ENCODE results near the gene KRTAP1-1.
"Not testable (repeated sequence)": the region's sequence is repeated elsewhere in the genome, so short reads cannot be mapped to it uniquely, and the experiment has no call there.

KRTAP1-1 gene

GRCh38 chr17:41012326-41013120, 28.7 kb downstream of the KRTAP1-1 start:
- no peak for DNase-seq (ENCODE audit: low read depth)

DNA sequence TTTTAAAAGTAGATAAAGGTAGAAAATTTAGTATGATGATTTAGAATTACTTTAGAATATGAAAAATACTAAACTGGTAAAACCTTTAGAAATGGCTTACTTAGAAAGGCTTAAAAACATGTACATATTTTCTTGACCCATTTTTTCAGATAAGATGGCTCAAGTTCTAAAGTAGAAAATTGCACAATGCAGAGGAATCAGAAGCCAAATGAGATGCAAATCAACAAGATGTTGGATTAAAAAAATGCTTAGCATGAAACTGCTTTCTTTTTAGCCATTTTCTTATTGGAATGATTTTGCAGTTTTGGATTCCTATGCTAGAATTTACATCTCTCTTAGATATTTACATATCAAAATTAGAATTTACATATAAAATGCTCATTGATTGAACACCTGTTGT, 30.8 kb downstream of the KRTAP1-1 start:
- no peak for DNase-seq (ENCODE audit: low read depth)

- no peak for DNase-seq (ENCODE audit: low read depth)
Observed at GRCh38 chr17:41009936-41010335, 31.3 kb downstream of the KRTAP1-1 start.

DNA sequence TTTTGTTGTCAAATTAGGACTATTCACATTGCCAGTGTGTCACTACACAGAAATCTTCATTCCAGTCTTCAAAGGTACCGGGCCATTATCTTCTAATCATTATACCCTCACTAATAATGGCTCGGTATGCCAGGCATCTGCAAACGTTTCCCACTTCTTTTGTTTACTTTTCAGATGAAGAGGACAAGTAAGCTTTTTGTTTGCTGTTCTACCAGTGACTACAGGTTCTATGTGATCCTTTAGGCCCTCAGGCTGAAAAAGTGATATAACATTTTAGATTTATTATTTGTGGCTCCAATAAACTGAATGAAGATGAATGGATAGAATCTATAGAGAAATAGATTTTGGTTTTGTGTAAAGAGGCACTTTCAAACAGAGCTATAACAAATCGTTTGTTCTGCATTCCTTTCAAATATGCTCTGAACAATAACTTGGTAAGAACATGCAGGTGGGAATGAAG, 31.9 kb downstream of the KRTAP1-1 start:
- DNase-seq (ENCODE audit: low read depth): no peak

DNA sequence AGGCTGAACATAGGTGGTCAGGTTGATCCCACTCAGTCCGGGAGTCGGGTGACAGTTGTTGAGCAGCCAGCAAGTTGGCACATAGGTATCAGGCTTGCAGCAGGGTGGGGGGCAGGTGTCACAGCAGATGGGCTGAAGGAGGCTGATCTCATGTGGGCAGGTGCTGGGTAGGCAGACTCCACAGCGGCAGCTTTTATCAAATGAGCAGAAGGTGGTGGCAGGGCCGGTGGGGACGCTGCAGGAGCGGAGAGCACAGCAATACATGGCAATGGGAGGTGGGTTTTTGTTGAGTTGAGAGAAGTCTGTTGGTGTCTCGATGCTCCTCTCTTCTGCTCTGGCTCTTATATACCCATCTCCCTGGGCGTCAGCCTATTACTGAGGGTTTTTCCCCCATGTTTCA, 32.4 kb downstream of the KRTAP1-1 start, which contains the start of gene KRTAP3-1:
Gene KRTAP3-1 (minus strand): TSS at position 318 of the 400 bp plus-strand sequence. CDS start 54 bp downstream, at position 264.
- no peak for DNase-seq (ENCODE audit: low read depth)

DNA sequence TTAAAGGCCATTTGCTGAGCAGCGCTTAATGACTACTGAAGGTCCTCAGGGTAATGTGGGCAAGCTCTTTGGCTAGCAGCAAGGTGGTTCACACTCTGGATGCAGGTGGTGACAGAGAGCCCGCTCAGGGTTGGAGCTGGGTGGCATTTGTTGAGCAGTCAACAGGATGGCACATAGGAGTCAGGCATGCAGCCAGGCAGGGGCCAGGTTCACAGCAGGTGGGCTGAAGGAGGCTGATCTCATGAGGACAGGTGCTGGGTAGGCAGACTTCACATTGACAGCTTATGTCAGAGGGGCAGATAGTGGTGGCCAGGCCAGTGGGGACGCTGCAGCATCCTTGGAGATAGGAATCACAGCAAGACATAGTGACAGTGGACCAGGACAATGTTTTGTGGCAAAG, 36.9 kb downstream of the KRTAP1-1 start:
- DNase-seq (ENCODE audit: low read depth): no peak

DNA sequence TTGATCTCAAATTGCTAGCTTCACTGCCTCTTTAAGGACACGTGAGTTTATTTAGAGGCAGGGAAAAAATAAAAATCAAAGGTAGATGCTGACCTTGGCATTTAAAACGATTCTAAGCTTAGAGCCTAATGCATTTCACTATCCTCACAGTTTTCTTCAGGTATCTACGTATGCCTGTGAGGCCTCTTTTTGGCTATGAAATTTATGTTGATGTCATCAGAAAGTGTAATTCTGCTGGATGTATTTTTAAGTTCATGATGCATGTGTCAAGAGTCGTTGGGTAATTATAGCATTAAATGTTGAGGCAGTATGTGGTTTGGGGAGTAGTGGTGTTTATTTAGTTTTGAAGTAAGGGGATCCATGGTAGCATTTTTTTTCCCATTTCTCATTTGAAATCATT, 37.3 kb downstream of the KRTAP1-1 start:
- no peak for DNase-seq (ENCODE audit: low read depth)

GRCh38 chr17:41002814-41003213, 38.4 kb downstream of the KRTAP1-1 start:
- no peak for DNase-seq (ENCODE audit: low read depth)

GRCh38 chr17:41001795-41002194, 39.5 kb downstream of the KRTAP1-1 start:
- DNase-seq (ENCODE audit: low read depth): no peak

- not testable (repeated sequence) for DNase-seq (ENCODE audit: low read depth)
Observed at GRCh38 chr17:40999563-40999962, 41.7 kb downstream of the KRTAP1-1 start, which contains the start of gene KRTAP3-2. KRTAP3-2 (minus strand) TSS chr17:40999906; CDS start chr17:40999853, 53 bp downstream.

DNA sequence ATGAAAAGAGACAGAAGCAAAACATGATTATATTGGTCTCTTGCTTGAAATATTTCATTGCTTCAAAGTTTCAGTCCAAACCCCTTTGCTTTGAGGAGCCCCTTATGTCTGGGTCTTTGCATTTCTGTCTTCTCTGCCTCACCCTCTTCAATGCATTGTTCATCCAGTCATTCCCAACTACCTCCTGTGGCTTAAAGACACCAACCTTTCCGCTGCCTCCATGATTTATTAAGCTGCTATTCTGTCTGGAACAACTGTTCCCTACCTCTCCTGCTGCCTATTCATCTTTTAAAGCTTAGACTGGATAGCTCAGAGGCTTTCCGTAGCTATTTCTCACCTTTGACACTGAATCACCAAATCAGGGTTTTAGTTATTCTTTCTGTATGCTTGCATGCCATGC, 43.9 kb downstream of the KRTAP1-1 start:
- DNase-seq (ENCODE audit: low read depth): no peak

DNA sequence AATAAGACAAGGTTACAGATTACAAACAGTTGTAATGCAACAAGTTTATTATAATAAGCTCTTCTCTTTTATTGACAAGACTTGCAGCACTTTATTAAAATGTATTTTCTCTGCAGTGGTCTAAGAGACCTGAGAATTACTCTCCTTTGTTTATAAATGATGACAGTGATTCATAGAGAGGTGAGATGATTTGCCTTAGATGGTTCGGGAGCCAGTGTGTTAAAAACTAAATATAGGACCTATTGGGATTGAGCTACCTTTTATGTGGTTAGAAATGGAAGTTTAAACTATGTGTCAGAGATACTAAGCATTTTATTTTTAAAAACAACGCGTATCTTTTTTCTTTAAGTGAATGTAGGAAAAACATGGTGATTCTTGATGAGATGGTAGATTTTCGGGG, 44.4 kb downstream of the KRTAP1-1 start:
- DNase-seq (ENCODE audit: low read depth): no peak

GRCh38 chr17:40995116-40995515, 46.1 kb downstream of the KRTAP1-1 start:
- no peak for DNase-seq (ENCODE audit: low read depth)

- DNase-seq (ENCODE audit: low read depth): no peak
Observed at GRCh38 chr17:40993839-40994238, 47.4 kb downstream of the KRTAP1-1 start, which contains the start of gene KRTAP3-3. KRTAP3-3 (minus strand) TSS chr17:40994164; CDS start chr17:40994097, 67 bp downstream.

DNA sequence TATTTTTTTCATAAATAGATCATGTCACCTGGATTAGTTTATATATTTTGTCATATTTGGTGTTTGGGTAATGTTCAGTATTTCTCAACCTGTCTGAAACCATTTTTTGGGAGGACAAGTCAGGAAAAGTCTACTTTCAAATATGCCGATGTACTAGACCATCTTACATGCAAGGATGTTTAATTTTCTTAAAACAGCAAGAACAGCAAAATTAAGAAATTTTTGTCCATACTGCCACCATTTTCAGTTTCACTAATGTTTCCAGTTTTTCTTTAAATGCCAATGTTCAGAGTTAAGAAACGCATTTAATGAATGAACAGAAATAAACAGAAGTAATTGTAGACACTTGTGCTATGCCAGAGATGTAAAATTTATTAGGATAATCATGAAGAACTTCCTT, 48.2 kb downstream of the KRTAP1-1 start:
- DNase-seq (ENCODE audit: low read depth): no peak

GRCh38 chr17:40992666-40993065, 48.6 kb downstream of the KRTAP1-1 start:
- no peak for DNase-seq (ENCODE audit: low read depth)
